Activated CD4-positive, alpha-beta memory T cell treated with anti-CD3 and anti-CD28 coated beads, Interleukin-2, amount 10 ng/mL, durations not matched to agents 7 days and 5 days (primary cell): ENCODE data around the gene TMEM163. TPM values are rescaled to one million over a fixed set of nuclear protein-coding genes. Genes with fewer than 3 reads are reported as not detected.
A peak's percentile ranks its signal among the peaks of the same experiment; 100 is the strongest.

ENCODE experiments used
- CTCF ChIA-PET: fragments of 350-600 bp; sonication (Branson Sonifier 250); formaldehyde crosslinking; loops from one replicate; lab custom pipeline; 2021; ENCODE audit warnings: antibody characterized with exemption, inconsistent platforms; lab: Charles Lee
- POLR2A ChIA-PET: fragments of 350-600 bp; sonication (Branson Sonifier 250); formaldehyde crosslinking; loops from one replicate; lab custom pipeline; 2021; ENCODE audit warnings: antibody characterized with exemption; lab: Charles Lee
- DNase-seq: peaks from one replicate; pipeline ENCODE4 v3.0.0-alpha.2; 2020
- H3K27ac Mint-ChIP-seq: one replicate; pipeline ENCODE4 v1.8.0; 2021; ENCODE audit warnings: mild to moderate bottlenecking, mixed read lengths
- H3K27me3 Mint-ChIP-seq: one replicate; pipeline ENCODE4 v1.8.0; 2021; ENCODE audit warnings: mixed read lengths
- H3K36me3 Mint-ChIP-seq: one replicate; pipeline ENCODE4 v1.8.0; 2021; ENCODE audit warnings: low read depth, mixed read lengths
- H3K4me1 Mint-ChIP-seq: one replicate; pipeline ENCODE4 v1.8.0; 2021; ENCODE audit warnings: mixed read lengths
- H3K4me3 Mint-ChIP-seq: one replicate; pipeline ENCODE4 v1.8.0; 2021; ENCODE audit warnings: mild to moderate bottlenecking, mixed read lengths
- H3K9me3 Mint-ChIP-seq: one replicate; pipeline ENCODE4 v1.8.0; 2021; ENCODE audit warnings: mixed read lengths
- total RNA-seq, 2 experiments: library from RNA; stranded (reverse); gene quantifications; one replicate each; pipeline ENCODE4 v1.2.3, GENCODE V29; 2021

Gene TMEM163
- total RNA-seq, 2 experiments from 2014 or later: 1.8 to 2.3 TPM

DNA sequence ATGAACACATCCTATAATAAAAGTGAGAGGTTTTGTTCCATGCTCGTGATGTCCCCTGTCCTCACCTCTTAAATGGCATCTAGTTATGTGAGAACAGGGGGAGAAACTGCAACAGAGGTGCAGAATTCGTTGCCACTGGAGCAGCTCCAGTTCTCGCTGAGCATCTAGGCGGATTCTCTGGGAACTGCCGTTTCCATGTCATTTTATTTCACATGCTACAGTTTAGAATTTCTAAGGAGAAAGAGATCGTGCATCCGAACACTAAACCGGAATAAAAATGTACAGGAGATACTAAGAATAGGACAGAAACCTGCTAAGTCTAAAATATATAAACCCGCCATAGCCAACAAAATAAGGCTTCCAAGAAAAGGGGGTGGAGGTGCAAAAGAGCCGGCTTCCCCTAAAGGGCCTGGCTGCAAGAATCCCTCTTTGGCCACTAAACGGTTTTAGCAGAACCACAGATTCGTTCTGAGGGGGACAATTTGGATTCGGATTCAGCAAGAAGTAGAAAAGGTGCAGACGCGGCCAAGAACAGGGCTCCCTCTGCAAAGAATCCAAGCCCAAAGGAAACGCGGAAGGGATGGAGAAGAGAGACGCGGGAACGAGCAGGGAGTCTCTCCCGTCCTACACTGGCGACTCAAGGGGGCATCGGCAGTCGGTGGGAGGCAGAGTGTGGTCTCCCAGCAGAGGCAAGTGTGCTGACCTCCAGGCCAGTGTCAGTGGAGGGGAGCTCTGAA, 1.3 kb downstream of the TMEM163 start:
- Mint-ChIP-seq H3K4me1 (peaks cover 44% of the 10 kb centered on the region), H3K27me3 (peaks cover 70% of the 10 kb centered on the region), H3K9me3 (no peaks in the 10 kb centered on the region), H3K4me3 (peak overlapping the region; percentile 55), H3K36me3 (no peaks in the 10 kb centered on the region), H3K27ac (no peak overlapping the region)
- no peak for DNase-seq
- ChIA-PET CTCF (no interaction called here), POLR2A (interaction anchor here (1.6 kb wide), 1 partner anchor 276 kb away, joined by 3 read pairs; no protein-coding TSS in a partner anchor)

DNA sequence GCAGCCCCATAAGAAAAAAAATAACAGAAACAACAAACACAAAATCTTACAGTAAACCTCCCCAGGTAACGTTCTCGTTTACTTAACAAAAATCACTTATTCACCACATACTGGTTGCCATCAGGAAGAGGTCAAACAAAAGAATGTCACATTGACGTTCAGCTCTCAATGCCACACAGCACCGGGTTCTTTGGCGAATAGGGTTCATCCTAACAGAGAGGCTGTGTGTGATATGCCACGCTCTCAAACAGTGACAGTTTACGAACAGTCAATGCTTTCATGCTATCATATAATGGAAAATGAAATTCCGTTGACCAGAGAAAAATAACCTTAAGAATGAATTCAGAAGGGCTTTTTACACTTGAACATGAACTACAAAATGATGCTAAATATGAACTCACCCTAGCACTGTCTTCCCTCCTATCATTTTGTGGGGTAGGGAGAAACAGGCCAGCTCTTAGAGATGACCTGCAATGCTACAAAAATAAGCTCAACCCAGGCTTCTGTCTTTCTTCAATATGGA, 2.0 kb downstream of the TMEM163 start:
- H3K4me3 Mint-ChIP-seq: peak overlapping the region; percentile 55
- H3K36me3 Mint-ChIP-seq: no peaks in the 10 kb centered on the region
- peaks cover 44% of the 10 kb centered on the region for H3K4me1 Mint-ChIP-seq
- H3K27ac Mint-ChIP-seq: no peak overlapping the region
- DNase-seq: no peak
- CTCF ChIA-PET: interaction anchor here (1.0 kb wide), 1 partner anchor 59 kb away, joined by 3 read pairs; no protein-coding TSS in a partner anchor
- peaks cover 73% of the 10 kb centered on the region for H3K27me3 Mint-ChIP-seq
- POLR2A ChIA-PET: interaction anchor here (1.6 kb wide), 1 partner anchor 275 kb away, joined by 3 read pairs; no protein-coding TSS in a partner anchor
- no peaks in the 10 kb centered on the region for H3K9me3 Mint-ChIP-seq

DNA sequence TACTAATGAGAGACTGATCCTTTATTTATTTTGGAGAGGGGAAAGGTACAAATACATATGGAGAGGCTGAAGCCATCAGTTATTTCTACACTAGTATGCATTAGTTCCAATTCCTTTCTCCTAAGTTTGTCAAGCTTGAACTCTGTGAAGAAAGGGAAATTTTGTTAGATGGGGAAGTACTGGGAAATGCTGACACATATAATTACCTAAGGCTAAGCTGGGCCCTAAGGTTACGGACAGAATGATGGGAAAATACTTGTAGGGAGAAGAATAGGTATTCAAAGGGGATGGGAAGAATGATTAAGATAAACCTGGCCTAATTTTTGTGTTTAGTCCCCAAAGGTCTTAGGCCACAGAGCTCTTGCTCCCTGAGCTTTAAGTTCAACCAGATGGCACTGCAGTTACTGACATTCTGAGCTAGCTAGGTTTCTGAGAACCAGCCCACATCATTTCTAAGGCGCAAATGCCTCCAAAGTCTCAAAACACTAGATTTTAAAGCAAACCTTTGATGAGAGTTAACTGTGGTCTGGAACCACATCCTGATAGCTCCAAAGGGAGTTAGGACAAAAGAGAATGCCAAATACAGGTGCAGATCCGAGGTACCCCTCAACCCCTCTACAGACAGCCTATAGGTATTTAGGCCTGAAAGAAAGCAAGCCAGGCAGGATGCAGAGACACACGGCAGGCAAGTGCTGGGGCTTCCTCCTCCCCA, 2.7 kb downstream of the TMEM163 start:
- Mint-ChIP-seq H3K4me1 (peaks cover 44% of the 10 kb centered on the region), H3K36me3 (no peaks in the 10 kb centered on the region), H3K27me3 (peaks cover 69% of the 10 kb centered on the region), H3K9me3 (no peaks in the 10 kb centered on the region), H3K27ac (no peak overlapping the region), H3K4me3 (no peak overlapping the region)
- no peak for DNase-seq
- POLR2A ChIA-PET: interaction anchor here (1.6 kb wide), 1 partner anchor 274 kb away, joined by 3 read pairs; no protein-coding TSS in a partner anchor
- CTCF ChIA-PET: interaction anchor here (0.6 to 3.1 kb wide), 4 partner anchors 58 to 1604 kb away, joined by 3 to 9 read pairs (median 3); no protein-coding TSS in a partner anchor

DNA sequence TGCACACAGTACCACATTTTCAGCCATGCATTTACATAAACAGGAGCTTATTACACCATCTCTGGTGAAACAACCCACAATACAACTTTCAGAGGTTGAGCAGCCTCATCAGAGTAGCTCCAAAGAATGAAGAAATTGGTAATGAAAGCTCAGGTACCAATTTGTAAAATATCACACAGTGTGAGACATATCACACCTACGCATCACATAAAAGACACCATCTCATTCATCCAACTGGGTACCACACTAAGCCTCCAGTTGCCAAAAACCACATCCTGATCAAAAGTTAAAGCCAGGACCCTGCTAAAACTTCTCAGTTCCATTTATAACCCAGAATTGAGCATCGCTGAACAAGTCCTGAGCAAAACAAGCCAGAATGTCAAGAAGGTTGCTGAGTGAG, 4.6 kb downstream of the TMEM163 start:
- CTCF ChIA-PET: interaction anchor here (0.5 to 3.1 kb wide), 2 partner anchors 57 to 154 kb away, joined by 3 to 9 read pairs; no protein-coding TSS in a partner anchor
- Mint-ChIP-seq H3K4me3 (no peak overlapping the region), H3K27ac (no peak overlapping the region), H3K27me3 (peaks cover 64% of the 10 kb centered on the region), H3K4me1 (peaks cover 41% of the 10 kb centered on the region), H3K9me3 (no peaks in the 10 kb centered on the region), H3K36me3 (peaks cover 3% of the 10 kb centered on the region)
- DNase-seq: no peak
- POLR2A ChIA-PET: interaction anchor here (1.8 kb wide), 1 partner anchor 26 kb away, joined by 4 read pairs; no protein-coding TSS in a partner anchor

DNA sequence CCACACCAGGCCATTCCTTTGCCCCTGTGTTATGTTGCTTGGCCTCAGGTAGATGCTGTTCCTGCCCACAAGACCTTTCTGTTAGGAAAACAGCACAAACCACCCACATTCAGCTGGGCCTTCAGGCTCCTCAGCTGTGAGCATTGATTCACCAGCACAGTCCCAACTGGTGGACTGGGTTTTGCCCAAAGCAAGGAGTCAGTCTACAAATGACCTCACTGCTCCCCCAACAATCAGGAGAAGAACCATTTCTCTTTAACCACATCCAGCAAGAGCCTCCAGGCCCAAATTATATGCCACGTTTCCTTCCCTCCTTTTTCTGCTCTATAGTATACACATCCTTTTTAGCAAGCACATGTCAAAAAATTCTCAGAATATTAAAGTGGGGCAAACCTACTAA, 5.2 kb downstream of the TMEM163 start:
- POLR2A ChIA-PET: interaction anchor here (1.8 kb wide), 1 partner anchor 26 kb away, joined by 4 read pairs; no protein-coding TSS in a partner anchor
- Mint-ChIP-seq H3K4me1 (peaks cover 41% of the 10 kb centered on the region), H3K27me3 (peaks cover 70% of the 10 kb centered on the region)

DNA sequence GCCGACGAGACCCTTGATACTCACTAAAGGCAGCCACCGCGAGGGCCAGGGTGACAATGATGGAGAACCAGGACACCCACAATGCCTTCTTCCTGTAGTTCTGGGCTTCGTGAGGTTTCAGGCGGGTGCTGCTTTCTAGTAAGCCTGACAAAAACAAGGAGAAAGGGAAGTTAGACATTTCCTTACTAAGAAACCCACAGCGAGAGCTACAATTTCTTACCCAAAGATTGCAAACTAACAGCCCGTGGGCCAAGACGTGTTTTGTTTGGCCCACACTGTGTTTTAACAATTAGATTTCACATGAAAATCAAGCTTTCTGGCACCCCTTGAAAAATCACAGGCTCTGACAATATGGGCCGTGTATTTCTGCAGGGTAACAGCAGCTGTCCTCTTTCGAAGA, 5.6 kb downstream of the TMEM163 start:
- ChIA-PET POLR2A (interaction anchor here (1.8 kb wide), 1 partner anchor 25 kb away, joined by 4 read pairs; no protein-coding TSS in a partner anchor), CTCF (interaction anchor here (3.1 kb wide), 1 partner anchor 56 kb away, joined by 9 read pairs; no protein-coding TSS in a partner anchor)
- H3K4me3 Mint-ChIP-seq: no peak overlapping the region
- DNase-seq: no peak
- peaks cover 40% of the 10 kb centered on the region for H3K4me1 Mint-ChIP-seq
- H3K36me3 Mint-ChIP-seq: peaks cover 3% of the 10 kb centered on the region
- peaks cover 70% of the 10 kb centered on the region for H3K27me3 Mint-ChIP-seq
- H3K9me3 Mint-ChIP-seq: no peaks in the 10 kb centered on the region
- no peak overlapping the region for H3K27ac Mint-ChIP-seq

More for the DNA sequence above, 5.2 kb downstream of the TMEM163 start:
- H3K4me3 Mint-ChIP-seq: no peak overlapping the region
- H3K27ac Mint-ChIP-seq: no peak overlapping the region
- CTCF ChIA-PET: interaction anchor here (3.1 kb wide), 1 partner anchor 56 kb away, joined by 9 read pairs; no protein-coding TSS in a partner anchor
- H3K9me3 Mint-ChIP-seq: no peaks in the 10 kb centered on the region
- peaks cover 3% of the 10 kb centered on the region for H3K36me3 Mint-ChIP-seq
- DNase-seq: no peak

DNA sequence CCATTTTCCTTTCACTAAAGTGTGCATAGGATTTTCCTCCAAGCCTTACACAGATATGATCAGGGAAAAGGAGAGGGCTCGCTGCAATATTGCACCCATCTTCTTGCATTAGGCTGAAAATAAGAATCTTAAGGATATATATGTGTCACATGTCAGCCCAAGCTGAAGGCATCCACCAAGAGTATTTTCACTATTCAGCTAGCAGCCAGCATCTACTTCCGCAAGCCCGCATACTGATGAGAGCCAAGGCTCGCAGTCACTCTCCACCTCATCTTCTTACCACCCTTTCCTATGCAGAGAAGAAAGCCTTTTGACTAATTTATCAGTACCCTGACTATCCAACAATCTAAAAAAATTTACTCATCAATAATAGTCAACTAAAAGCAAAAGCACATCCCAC, 6.1 kb downstream of the TMEM163 start:
- ChIA-PET CTCF (interaction anchor here (3.1 kb wide), 1 partner anchor 55 kb away, joined by 9 read pairs; no protein-coding TSS in a partner anchor), POLR2A (no interaction called here)
- H3K27me3 Mint-ChIP-seq: peaks cover 69% of the 10 kb centered on the region
- H3K27ac Mint-ChIP-seq: no peak overlapping the region
- H3K9me3 Mint-ChIP-seq: no peaks in the 10 kb centered on the region
- DNase-seq: no peak
- peaks cover 3% of the 10 kb centered on the region for H3K36me3 Mint-ChIP-seq
- peaks cover 38% of the 10 kb centered on the region for H3K4me1 Mint-ChIP-seq
- H3K4me3 Mint-ChIP-seq: no peak overlapping the region

DNA sequence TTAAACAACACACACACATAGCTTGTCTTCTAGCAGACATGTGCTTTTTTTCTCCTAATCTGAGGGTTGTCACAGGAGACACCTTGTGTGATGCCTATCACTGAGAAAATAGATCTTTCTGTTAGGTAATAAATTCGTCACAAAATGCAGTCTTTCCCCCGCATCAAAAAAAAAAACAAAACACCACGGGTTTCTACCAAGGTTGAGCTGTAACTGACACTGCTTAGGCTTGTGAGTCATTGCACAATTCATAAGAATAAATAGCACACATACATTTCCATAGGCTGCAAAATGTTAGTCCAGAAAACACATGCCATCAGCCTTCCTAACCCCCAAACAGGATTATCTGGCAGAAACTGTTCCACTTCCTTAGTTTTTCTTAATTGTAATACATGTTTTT, 6.5 kb downstream of the TMEM163 start:
- no peak for DNase-seq
- ChIA-PET POLR2A (no interaction called here), CTCF (no interaction called here)
- Mint-ChIP-seq H3K9me3 (no peaks in the 10 kb centered on the region), H3K27ac (no peak overlapping the region), H3K36me3 (peaks cover 3% of the 10 kb centered on the region), H3K4me3 (no peak overlapping the region), H3K27me3 (peaks cover 69% of the 10 kb centered on the region), H3K4me1 (peaks cover 38% of the 10 kb centered on the region)

DNA sequence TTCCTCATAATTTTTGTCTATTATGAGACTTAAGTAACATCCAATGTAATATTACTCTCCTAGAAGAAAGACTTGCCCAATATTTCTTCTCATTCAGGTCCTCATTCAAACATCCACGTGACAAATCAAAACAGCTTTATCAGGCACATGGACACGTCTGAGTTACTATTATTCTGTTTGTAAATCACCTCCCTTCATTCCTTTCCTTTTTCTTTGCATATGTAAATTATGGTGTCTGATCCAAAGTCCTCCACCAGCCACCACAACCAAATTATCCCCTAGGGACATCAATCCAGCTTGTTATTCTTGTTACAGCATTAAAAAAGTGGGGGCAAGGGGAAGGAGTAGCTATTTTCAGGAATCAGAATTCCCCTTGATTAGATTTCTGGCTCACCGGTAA, 7.1 kb downstream of the TMEM163 start:
- no peaks in the 10 kb centered on the region for H3K9me3 Mint-ChIP-seq
- H3K27ac Mint-ChIP-seq: no peak overlapping the region
- CTCF ChIA-PET: no interaction called here
- H3K4me3 Mint-ChIP-seq: no peak overlapping the region
- no peak for DNase-seq
- peaks cover 67% of the 10 kb centered on the region for H3K27me3 Mint-ChIP-seq
- peaks cover 3% of the 10 kb centered on the region for H3K36me3 Mint-ChIP-seq
- H3K4me1 Mint-ChIP-seq: peaks cover 41% of the 10 kb centered on the region
- POLR2A ChIA-PET: no interaction called here

DNA sequence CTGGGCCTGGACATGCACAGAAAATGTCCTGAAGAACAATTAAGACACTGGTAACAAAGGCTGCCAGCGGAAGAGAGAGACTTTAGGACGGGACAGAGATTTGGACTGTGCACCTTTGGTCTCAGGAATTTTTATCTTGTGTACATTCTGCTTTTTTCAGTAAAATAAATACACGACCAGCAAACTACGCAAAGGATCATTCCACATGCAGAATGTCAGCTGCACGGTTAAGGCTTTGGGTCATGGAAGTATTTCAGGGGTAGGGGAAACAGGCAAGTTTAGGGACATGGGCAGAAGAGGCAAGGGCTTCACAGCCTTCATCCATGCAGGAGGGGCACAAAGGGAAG, 11.5 kb downstream of the TMEM163 start:
- Mint-ChIP-seq H3K27me3 (peaks cover 71% of the 10 kb centered on the region), H3K36me3 (peaks cover 3% of the 10 kb centered on the region), H3K4me1 (peaks cover 24% of the 10 kb centered on the region), H3K27ac (no peak overlapping the region), H3K9me3 (no peaks in the 10 kb centered on the region), H3K4me3 (no peak overlapping the region)
- no peak for DNase-seq
- CTCF ChIA-PET: no interaction called here
- POLR2A ChIA-PET: no interaction called here

DNA sequence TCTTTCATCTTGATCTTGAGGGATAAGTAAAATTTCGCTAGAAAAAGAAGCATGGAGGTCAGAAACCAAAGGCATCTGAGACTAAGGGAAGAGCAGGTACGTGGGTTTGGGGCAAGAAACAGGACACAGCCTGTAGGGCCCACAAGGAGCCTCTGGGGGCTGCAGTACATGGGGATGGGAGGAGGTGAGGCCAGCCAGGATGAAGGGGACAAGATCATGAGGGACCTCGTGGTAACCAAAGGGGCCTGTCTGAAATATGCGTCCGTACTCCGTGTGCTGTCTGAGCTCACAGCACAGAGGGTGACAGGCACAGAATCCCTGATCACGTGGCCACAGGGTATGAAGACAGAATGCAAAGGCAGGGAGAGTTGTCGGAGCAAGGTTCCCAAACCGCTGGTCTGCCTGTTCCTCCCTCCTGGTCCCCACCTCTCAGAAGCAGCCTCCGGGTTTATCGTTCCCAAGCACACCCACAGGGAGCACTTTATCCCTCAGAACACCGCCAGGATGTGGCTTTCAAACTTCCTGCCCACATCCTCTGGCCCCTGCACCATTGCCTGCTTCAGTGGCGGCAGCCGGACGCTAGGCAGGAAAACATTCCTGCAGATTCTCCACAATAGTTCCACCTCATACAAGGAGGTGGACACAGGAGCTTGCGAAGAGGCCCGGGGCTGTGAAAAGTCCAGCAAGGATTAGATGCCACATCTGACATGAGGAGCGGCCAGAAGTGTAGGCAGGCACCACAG, 12.0 kb downstream of the TMEM163 start:
- Mint-ChIP-seq H3K4me3 (no peak overlapping the region), H3K4me1 (peaks cover 24% of the 10 kb centered on the region), H3K9me3 (no peaks in the 10 kb centered on the region), H3K27me3 (peaks cover 71% of the 10 kb centered on the region), H3K36me3 (peaks cover 3% of the 10 kb centered on the region), H3K27ac (no peak overlapping the region)
- no peak for DNase-seq
- ChIA-PET POLR2A (no interaction called here), CTCF (no interaction called here)

DNA sequence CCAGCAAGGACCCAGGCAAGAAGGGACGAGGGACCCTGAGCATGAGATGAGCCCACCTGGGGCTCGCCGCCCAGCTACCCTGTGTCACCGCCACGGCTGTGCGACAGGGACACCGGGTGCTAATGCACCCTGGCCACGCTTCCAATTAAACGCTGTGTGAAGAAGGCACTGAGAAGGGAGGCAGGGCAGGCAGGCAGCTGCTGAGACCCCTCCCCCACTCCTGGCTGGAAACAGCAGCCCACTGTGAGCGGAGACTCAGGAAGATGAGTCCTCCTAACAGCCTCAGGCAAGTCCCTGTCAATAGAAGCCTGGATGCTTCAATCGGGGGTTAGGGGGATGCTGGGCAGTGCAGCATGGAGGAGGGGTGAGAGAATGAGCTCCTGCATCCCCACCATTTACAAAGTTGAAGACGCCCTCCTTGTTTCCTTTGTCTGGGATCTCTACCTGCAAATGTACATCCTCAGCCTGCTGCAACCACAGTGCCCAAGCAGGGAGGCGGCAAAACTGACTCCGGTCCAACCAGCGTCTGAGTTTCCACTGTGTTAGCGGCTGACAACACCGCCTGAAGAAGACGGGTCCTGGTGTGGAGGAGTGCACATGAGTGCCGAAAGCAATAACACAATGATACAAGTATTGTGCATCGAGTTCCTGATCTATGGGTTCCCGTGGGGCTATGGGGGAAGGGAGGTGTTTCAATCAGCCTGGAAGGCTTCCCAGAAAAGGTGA, 12.8 kb downstream of the TMEM163 start:
- H3K4me1 Mint-ChIP-seq: peaks cover 24% of the 10 kb centered on the region
- DNase-seq: no peak
- H3K27me3 Mint-ChIP-seq: peaks cover 71% of the 10 kb centered on the region
- no peaks in the 10 kb centered on the region for H3K9me3 Mint-ChIP-seq
- POLR2A ChIA-PET: no interaction called here
- CTCF ChIA-PET: no interaction called here
- H3K36me3 Mint-ChIP-seq: peaks cover 3% of the 10 kb centered on the region
- no peak overlapping the region for H3K27ac Mint-ChIP-seq
- no peak overlapping the region for H3K4me3 Mint-ChIP-seq
